ENCODE data around the gene CNPY2.

Gene CNPY2

DNA sequence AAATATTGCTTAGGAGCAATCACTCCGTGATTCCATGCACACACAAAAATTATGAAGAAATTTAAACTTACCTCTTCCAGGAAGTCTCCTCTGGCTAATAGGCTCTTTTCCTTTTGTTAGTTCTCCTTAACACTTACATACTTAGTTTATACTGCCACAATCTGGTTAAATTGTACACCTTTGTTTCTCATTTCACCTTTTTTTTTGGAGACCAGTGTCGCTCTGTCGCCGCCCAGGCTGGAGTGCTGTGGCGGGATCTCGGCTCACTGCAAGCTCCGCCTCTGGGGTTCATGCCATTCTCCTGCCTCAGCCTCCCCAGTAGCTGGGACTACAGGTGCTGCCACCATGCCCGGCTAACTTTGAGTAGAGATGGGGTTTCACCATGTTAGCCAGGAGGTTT is 55.4 kb downstream of the CNPY2 start:
- H3K9me3 ChIP-seq (ENCODE audit: control insufficient read depth, low read length): no peaks in the 10 kb centered on the region
- H3K27ac ChIP-seq (ENCODE audit: insufficient read depth, low read depth, low read length, poor library complexity, severe bottlenecking): no peak overlapping the region
- H3K4me1 ChIP-seq (ENCODE audit: control insufficient read depth, insufficient read depth, low read length): peaks cover 18% of the 10 kb centered on the region
- no peak overlapping the region for H3K4me3 ChIP-seq (ENCODE audit: insufficient read depth, low read depth, low read length)
- H3K27me3 ChIP-seq (ENCODE audit: control insufficient read depth, insufficient read depth, low read length, poor library complexity, severe bottlenecking): no peaks in the 10 kb centered on the region
- peaks cover 8% of the 10 kb centered on the region for H3K36me3 ChIP-seq (ENCODE audit: control insufficient read depth, insufficient read depth, low read length)
- WGBS, 2 experiments: 88% methylated on average over 8 of the region's 8 CpGs
